ENCODE data around the gene GLT1D1.

GRCh38 chr12:128853600-128854197 is 421 bp downstream of the GLT1D1 start:
- no peak for TF ChIP-seq CTCF (IDR thresholded peaks at IDR 0.05)
- no peak for TF ChIP-seq POLR2A (IDR thresholded peaks at IDR 0.05)
